HuH-7.5 (cell line): ENCODE data around the gene SFMBT2.
"Not testable (repeated sequence)": the region's sequence is repeated elsewhere in the genome, so short reads cannot be mapped to it uniquely, and the experiment has no call there.

Experiments used
- DNase-seq: peaks from one replicate; pipeline ENCODE4 v3.0.0; 2011; ENCODE audit warnings: low spot score

SFMBT2 gene

GRCh38 chr10:7401156-7401555 lies 9.7 kb downstream of the SFMBT2 start:
- no peak for DNase-seq

- no peak for DNase-seq
Measured at GRCh38 chr10:7400068-7400715, 10.6 kb downstream of the SFMBT2 start.

- DNase-seq, result no peak
Measured at GRCh38 chr10:7399533-7399932, 11.3 kb downstream of the SFMBT2 start.

DNA sequence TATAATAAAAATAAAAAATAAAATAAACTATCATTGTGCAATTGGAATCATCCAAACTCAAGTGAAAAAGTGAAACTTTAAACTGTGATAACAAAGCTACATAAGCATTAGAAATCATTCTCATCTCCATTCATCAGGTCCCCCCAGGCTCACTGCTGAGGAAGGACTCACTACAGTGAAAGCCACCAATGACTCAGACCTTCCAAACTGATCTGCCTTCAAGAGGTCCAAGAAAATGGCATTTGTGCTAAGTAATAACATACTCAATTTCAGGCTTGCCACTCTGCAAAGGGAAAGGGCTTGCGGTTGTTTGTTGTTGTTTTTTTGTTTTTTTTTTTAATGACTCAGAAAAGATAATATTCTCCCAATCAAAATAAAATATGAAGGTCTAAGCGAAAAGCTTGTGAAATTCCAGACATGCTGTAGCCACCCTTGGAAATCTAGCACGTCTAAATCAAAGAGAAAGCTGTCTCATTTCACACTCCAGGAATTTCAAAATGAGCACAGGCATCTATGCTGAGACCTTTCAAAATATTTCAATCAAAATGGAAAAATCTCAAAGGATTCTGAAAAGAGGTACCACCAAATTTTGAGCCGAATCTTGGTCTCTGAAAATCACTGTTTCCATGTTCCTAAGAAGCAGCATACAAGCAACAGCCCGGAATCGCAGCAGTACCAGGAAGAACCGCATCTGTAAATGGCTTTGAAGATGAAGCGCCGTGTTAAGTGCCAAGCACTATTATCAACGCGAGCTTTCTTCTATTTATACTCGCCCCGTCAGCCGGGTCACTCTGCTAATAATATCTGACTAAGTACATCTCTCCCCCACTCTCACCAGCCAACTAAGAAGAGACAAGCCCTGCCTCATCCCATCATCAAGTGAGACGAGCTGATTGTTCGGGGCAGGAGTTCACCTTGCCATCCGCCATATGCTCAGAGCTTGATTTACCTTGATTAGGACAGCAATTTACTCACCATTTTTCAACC lies 13.5 kb downstream of the SFMBT2 start:
- DNase-seq, result no peak

DNA sequence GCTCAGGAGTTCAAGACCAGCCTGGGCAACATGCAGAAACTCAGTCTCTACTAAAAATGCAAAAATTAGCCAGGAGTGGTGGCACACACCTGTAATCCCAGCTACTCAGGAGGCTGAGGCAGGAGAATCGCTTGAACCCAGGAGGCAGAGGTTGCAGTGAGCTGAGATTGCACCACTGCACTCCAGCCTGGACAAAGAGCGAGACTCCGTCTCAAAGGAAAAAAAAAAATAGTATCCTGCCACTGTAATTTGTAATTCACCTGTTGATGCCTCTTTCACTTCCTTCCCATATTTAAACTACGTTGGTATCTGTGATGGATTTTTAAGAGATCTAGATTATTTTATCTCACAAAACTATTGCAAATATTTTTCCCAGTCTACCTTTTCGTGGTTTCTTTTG lies 18.5 kb downstream of the SFMBT2 start:
- DNase-seq, result not testable (repeated sequence)

- DNase-seq, result no peak
Measured at GRCh38 chr10:7391748-7392147, 19.1 kb downstream of the SFMBT2 start.

DNA sequence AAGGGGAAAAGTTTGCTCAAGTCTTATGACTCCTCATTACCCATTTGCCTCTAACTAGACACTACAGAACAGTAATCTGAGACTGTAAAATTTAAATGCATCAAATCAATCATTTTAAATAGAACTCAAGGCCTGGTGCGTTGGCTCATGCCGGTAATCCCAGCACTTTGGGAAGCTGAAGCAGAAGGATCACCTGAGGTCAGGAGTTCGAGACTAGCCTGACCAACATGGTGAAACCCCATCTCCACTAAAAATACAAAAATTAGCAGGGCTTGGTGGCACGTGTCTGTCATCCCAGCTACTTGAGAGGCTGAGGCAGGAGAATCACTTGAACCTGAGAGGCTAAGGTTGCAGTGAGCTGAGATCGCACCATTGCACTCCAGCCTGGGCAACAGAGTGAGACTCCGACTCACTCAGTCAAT lies 20.1 kb downstream of the SFMBT2 start:
- DNase-seq, result not testable (repeated sequence)

DNA sequence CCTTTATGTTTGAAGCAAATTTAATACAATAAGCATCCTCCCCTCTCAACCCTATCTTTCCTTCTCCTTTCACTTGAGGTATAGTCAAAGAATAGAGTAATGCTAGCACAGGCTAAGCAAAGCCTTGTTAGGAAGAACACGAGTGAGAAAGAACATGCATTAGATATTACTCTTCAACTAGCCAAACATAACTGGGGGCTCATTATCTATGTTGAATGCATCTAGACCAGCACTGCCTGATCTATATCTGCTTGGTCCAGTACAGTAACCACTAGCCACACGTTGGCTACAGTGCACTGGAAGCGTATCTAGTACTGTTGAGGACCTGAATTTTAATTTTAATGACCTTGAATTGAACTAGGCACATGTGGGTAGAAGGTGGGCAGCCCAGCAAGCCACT lies 21.0 kb downstream of the SFMBT2 start:
- no peak for DNase-seq

- no peak for DNase-seq
Measured at GRCh38 chr10:7389346-7389745, 21.5 kb downstream of the SFMBT2 start.

- DNase-seq, result no peak
Measured at GRCh38 chr10:7388602-7389001, 22.2 kb downstream of the SFMBT2 start.

DNA sequence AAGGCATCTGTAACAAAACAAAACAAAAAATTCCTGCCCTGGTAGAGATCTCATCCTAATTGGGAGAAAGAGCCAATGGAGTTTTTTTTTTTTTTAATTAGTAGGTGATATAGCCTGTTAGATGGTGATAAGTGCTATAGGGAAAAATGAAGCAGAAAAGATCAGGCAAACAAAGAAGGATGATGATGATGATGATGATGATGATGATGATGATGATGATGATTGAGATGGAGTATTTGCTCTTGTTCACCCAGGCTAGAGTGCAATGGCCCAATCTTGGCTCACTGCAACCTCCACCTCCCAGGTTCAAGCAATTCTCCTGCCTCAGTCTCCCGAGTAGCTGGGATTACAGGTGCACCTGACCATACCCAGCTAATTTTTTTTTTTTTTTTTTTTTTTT lies 22.7 kb downstream of the SFMBT2 start:
- not testable (repeated sequence) for DNase-seq

- no peak for DNase-seq
Measured at GRCh38 chr10:7385114-7385513, 25.7 kb downstream of the SFMBT2 start.

DNA sequence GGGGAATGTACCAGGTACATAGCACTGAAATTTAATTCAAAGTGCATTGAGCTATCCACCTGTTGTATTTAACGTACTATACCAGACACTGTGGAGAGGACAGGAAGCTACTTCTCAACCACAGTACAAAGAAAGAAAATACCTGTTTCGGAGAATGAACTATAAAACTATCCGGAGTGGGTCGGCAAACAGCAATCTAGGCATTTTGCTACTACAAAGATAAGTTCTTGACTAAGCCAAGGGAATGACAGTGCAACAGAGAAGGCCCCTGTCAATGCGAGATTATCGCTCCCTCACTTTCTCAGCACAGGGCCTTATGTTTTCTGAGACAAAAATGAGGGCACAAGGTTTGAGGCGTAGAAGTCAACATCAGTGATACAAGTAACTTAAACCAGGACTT lies 27.4 kb downstream of the SFMBT2 start:
- DNase-seq, result no peak

DNA sequence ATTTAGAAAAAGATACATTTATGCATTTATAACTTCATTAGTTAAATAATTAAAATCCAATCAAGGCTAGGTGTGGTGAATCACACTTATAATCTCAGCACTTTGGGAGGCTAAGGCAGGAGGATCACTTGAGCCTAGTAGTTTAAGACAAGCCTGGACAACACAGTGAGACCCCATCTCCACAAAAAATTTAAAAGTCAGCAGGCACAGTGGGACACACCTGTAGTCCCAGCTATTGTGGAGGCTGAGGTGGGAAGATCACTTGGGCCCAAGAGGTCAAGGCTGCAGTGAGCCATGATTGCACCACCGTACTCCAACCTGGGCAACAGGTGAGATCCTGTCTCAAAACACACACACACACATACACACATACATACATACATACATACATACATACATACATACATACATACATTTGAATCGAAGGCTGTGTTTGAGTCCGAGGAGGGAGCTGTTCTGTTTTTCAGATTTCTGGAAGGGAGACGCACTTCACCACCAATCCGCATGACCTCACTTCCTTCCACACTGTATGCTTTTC lies 30.1 kb downstream of the SFMBT2 start:
- no peak for DNase-seq

DNA sequence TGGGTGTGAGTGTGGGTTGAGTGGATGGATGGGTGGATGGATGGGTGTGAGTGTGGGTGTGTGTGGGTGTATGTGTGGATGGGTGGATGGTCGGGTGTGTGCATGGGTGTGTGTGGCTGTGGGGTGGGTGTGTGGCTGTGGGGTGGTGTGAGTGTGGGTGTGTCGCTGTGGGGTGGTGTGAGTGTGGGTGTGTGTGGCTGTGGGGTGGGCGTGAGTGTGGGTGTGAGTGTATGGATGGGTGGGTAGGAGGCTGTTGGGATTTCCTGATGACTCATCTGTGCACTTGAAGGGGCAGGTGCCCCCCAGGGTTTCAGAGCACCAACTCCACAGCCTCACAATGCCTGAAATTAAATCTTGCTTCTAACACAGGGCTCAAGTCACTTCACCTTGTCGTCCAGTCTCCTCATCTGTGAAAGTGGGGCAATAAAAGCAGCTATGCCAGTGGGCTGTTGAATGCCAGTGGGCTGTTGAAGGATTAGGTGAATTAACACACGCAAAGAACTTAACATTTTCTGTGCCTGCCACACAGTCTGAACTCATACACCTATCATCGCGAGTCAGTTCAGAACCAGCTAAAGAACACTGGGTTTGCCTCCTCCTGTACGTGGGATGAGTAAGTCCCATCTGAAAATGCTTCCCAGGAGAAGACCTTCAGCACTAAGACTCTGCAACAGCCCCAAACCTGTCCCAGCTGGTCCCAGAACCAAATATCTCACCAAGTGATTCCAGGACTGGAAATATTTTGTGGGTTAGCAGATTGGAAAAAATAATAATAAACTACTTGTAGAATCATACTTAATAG lies 32.0 kb downstream of the SFMBT2 start:
- DNase-seq, result no peak

- no peak for DNase-seq
Measured at GRCh38 chr10:7377614-7378248, 33.1 kb downstream of the SFMBT2 start.

GRCh38 chr10:7374795-7375194 lies 36.0 kb downstream of the SFMBT2 start:
- DNase-seq, result no peak

- no peak for DNase-seq
Measured at GRCh38 chr10:7373039-7373438, 37.8 kb downstream of the SFMBT2 start.

- DNase-seq, result no peak
Measured at GRCh38 chr10:7372504-7372903, 38.3 kb downstream of the SFMBT2 start.

GRCh38 chr10:7370511-7370910 lies 40.3 kb downstream of the SFMBT2 start:
- no peak for DNase-seq

GRCh38 chr10:7365027-7365745 lies 45.6 kb downstream of the SFMBT2 start:
- DNase-seq, result no peak
